HEK293T (cell line): Measurements from ENCODE around the gene HMGN1.

Source experiments
- BHLHE40 ChIP-seq: fragments of 450-650 bp; IDR thresholded peaks from 2 replicates; pipeline ENCODE4 v1.6.1; 2016; ENCODE audit warnings: mild to moderate bottlenecking, moderate library complexity, borderline replicate concordance
- CTBP1 ChIP-seq: fragments of 450-650 bp; IDR thresholded peaks from 2 replicates; pipeline ENCODE4 v1.6.1; 2016; ENCODE audit warnings: borderline replicate concordance
- FOXA1 ChIP-seq: fragments of 450-650 bp; IDR thresholded peaks from 2 replicates; pipeline ENCODE4 v1.6.1; 2016; ENCODE audit warnings: mild to moderate bottlenecking
- FOXK2 ChIP-seq: fragments of 450-650 bp; IDR thresholded peaks from 2 replicates; pipeline ENCODE4 v1.6.1; 2016; ENCODE audit warnings: mild to moderate bottlenecking
- FOXM1 ChIP-seq: fragments of 450-650 bp; IDR thresholded peaks from 2 replicates; pipeline ENCODE4 v1.6.1; 2017; ENCODE audit warnings: mild to moderate bottlenecking, borderline replicate concordance
- L3MBTL2 ChIP-seq: fragments of 450-650 bp; conservative IDR thresholded peaks from 2 replicates; pipeline ENCODE4 v1.6.1; 2016; ENCODE audit warnings: mild to moderate bottlenecking
- LEF1 ChIP-seq: fragments of 450-650 bp; IDR thresholded peaks from 2 replicates; pipeline ENCODE4 v1.6.1; 2017; ENCODE audit warnings: mild to moderate bottlenecking, borderline replicate concordance
- SP1 ChIP-seq: fragments of 450-650 bp; IDR thresholded peaks from 2 replicates; pipeline ENCODE4 v1.6.1; 2017
- TARDBP ChIP-seq: fragments of 450-650 bp; IDR thresholded peaks from 2 replicates; pipeline ENCODE4 v1.6.1; 2016

DNA sequence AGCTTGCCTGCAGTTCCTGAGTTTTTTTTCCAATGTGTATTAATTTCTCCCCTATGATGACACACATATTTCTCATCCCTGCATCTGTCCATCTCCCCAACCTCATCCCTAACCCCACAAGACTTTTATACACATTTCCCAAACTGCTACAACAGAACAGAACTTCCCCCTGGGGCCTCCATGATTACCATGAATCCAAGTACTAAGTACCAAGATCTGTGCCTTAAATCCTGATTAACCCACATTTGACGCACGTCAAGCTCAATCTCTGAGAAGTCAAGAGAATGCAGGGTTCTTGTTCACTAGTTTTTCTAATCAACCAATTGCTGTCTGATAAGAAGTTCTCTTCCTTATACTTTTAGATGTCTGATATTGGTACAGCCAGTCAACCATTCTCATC lies 9.7 kb downstream of the HMGN1 start:
- TF ChIP-seq FOXA1 (no peak), L3MBTL2 (no peak), FOXM1 (no peak), TARDBP (no peak), FOXK2 (no peak), CTBP1 (no peak), SP1 (no peak), BHLHE40 (no peak), LEF1 (no peak)
